NT2/D1 (cell line): ENCODE results near the gene NMBR.

ENCODE experiments used
- SUZ12 ChIP-seq: IDR thresholded peaks from 2 replicates; pipeline ENCODE4 v1.6.1; 2011; ENCODE audit not compliant: insufficient read length, insufficient read depth; ENCODE audit errors: extremely low read depth
- YY1 ChIP-seq: IDR thresholded peaks from 2 replicates; pipeline ENCODE4 v1.6.1; 2011; ENCODE audit not compliant: insufficient read length, insufficient read depth
- ZNF274 ChIP-seq: IDR thresholded peaks from 2 replicates; pipeline ENCODE4 v1.6.1; 2011; ENCODE audit warnings: mild to moderate bottlenecking, low read depth, low read length

GRCh38 chr6:142167486-142167885 lies 20.6 kb upstream of the NMBR start:
- no peak for TF ChIP-seq ZNF274
- no peak for TF ChIP-seq SUZ12
- TF ChIP-seq YY1, result no peak
